K562 (cell line): Measurements from ENCODE around the gene APBA2. TPM values are rescaled to one million over a fixed set of nuclear protein-coding genes. Genes with fewer than 3 reads are reported as not detected.

Source experiments
- ATAC-seq: fragments of 200-7000 bp; cut with Tn5 transposase; 3 replicates; pipeline ENCODE4 v1.9.1; 2020; ENCODE audit warnings: moderate library complexity
- BruUV-seq: library from RNA; stranded (reverse); fragments of 400-500 nt; replicated peaks from 2 replicates; lab custom pipeline; 2021; lab: Mats Ljungman, UMichigan
- CTCF ChIA-PET: fragments of 300-600 bp; formaldehyde crosslinking; extraction: SDS; loops from one replicate; lab custom pipeline; 2021; ENCODE audit warnings: low intra/inter-chr PET ratio; lab: Yijun Ruan, JAX
- POLR2A ChIA-PET: fragments of 300-600, 350-650 bp; sonication (Branson Sonifier 250); formaldehyde crosslinking; extraction: SDS; loops from one replicate; lab custom pipeline; 2021; ENCODE audit warnings: antibody characterized with exemption, inconsistent platforms; lab: Yijun Ruan, JAX
- DNase-seq, 4 experiments: peaks; one replicate each; pipeline versions ENCODE4 v3.0.0 to v3.0.0-alpha.2; 2011 to 2018; ENCODE audit warnings: low spot score in 3 of 4, mixed read lengths in 3 of 4; ENCODE audit errors: extremely low read depth in 1 of 4
- FAIRE-seq: peaks from 2 replicates; lab custom pipeline; 2011; peaks lifted over from hg19 to GRCh38; lab: Jason Lieb, UNC
- H2AFZ ChIP-seq: 2 replicates; pipeline ENCODE4 v1.6.0; 2011; ENCODE audit warnings: low read depth, low read length, control low read depth, inconsistent platforms
- H3K27ac ChIP-seq: fragments of 200-600 bp; 3 replicates; pipeline ENCODE4 v1.8.0; 2011; ENCODE audit warnings: low read depth, mild to moderate bottlenecking, control low read depth, inconsistent platforms, low read length, moderate library complexity, mixed read lengths; ENCODE audit errors: extremely low read depth
- H3K27me3 ChIP-seq, 2 experiments: fragments of 300-600 bp in 1 of 2; 2 replicates in 1 of 2; 3 replicates in 1 of 2; pipeline versions ENCODE4 v1.6.0 to v1.8.0; 2011; ENCODE audit warnings: inconsistent platforms in 2 of 2, low read length in 2 of 2, mild to moderate bottlenecking in 1 of 2, mixed read lengths in 1 of 2, moderate library complexity in 1 of 2; ENCODE audit not compliant: control insufficient read depth in 2 of 2, insufficient read depth in 2 of 2
- H3K36me3 ChIP-seq: fragments of 300-600 bp; 3 replicates; pipeline ENCODE4 v1.8.0; 2011; ENCODE audit warnings: mild to moderate bottlenecking, low read length, inconsistent platforms; ENCODE audit not compliant: control insufficient read depth, insufficient read depth
- H3K4me1 ChIP-seq, 2 experiments: fragments of 200-600 bp in 1 of 2; replicated peaks in 1 of 2; 2 replicates in 1 of 2; 3 replicates in 1 of 2; pipeline versions ENCODE4 v1.5.1 to v1.8.0; 2011; ENCODE audit warnings: inconsistent platforms in 2 of 2, low read length in 2 of 2, mild to moderate bottlenecking in 1 of 2, mixed read lengths in 1 of 2, moderate library complexity in 1 of 2; ENCODE audit not compliant: control insufficient read depth in 2 of 2, insufficient read depth in 2 of 2
- H3K4me2 ChIP-seq: 2 replicates; pipeline ENCODE4 v1.6.1; 2011; ENCODE audit warnings: low read length, control low read depth, inconsistent platforms, mixed read lengths; ENCODE audit not compliant: insufficient read depth
- H3K4me3 ChIP-seq: fragments of 200-600 bp; sonication (generic), shearing (Covaris generic); 2 replicates; pipeline ENCODE4 v1.5.1; 2016; ENCODE audit warnings: control low read depth, inconsistent platforms
- H3K79me2 ChIP-seq: fragments of 200-600 bp; 3 replicates; pipeline ENCODE4 v1.8.0; 2011; ENCODE audit warnings: low read length, inconsistent platforms; ENCODE audit not compliant: control insufficient read depth, insufficient read depth
- H3K9ac ChIP-seq, 2 experiments: 2 replicates each; pipeline versions ENCODE4 v1.6.0 to v1.6.1; 2011; ENCODE audit warnings: low read depth in 2 of 2, low read length in 2 of 2, control low read depth in 1 of 2, inconsistent platforms in 1 of 2, mild to moderate bottlenecking in 1 of 2, mixed read lengths in 1 of 2; ENCODE audit not compliant: insufficient read depth in 1 of 2
- H3K9me1 ChIP-seq: one replicate; pipeline ENCODE4 v1.6.0; 2011; ENCODE audit warnings: inconsistent platforms, mild to moderate bottlenecking, low read length, moderate library complexity; ENCODE audit not compliant: control insufficient read depth, insufficient read depth
- H3K9me3 ChIP-seq: replicated peaks from 2 replicates; pipeline ENCODE4 v1.5.1; 2011; ENCODE audit warnings: low read depth, low read length, inconsistent platforms; ENCODE audit not compliant: control insufficient read depth, insufficient read depth
- H4K20me1 ChIP-seq: replicated peaks from 2 replicates; pipeline ENCODE4 v1.6.1; 2011; ENCODE audit warnings: low read length, inconsistent platforms, mixed read lengths; ENCODE audit not compliant: control insufficient read depth, insufficient read depth
- ARHGAP35 ChIP-seq: fragments of 450-650 bp; IDR thresholded peaks from 2 replicates; pipeline ENCODE4 v1.6.1; 2018; ENCODE audit not compliant: partially characterized antibody
- CC2D1A ChIP-seq: fragments of 450-650 bp; IDR thresholded peaks from 2 replicates; pipeline ENCODE4 v1.6.1; 2017; ENCODE audit warnings: mild to moderate bottlenecking
- DIDO1 ChIP-seq: fragments of 450-650 bp; IDR thresholded peaks from 2 replicates; pipeline ENCODE4 v1.6.1; 2016; ENCODE audit warnings: low read depth, missing biosample characterization, missing genetic modification characterization
- MEF2D ChIP-seq: conservative IDR thresholded peaks from 2 replicates; pipeline ENCODE4 v1.6.1; 2016; ENCODE audit warnings: low read depth, missing genetic modification characterization, missing compliant biosample characterization
- MYC ChIP-seq, 2 experiments: fragments of 250-450 bp in 1 of 2; sonication (Bioruptor Pico) in 1 of 2; IDR thresholded peaks; 2 replicates each; pipeline versions ENCODE4 v1.5.1 to v1.6.1; 2012 to 2021; ENCODE audit warnings: low read depth in 2 of 2, borderline replicate concordance in 1 of 2, improper control_type of control experiment in 1 of 2, low read length in 1 of 2, mild to moderate bottlenecking in 1 of 2, moderate library complexity in 1 of 2
- NFRKB ChIP-seq: fragments of 450-650 bp; IDR thresholded peaks from 2 replicates; pipeline ENCODE4 v1.6.1; 2016; ENCODE audit warnings: low read depth
- NR4A1 ChIP-seq, 2 experiments: fragments of 250-450 bp in 1 of 2; fragments of 450-650 bp in 1 of 2; sonication (Bioruptor Pico) in 1 of 2; IDR thresholded peaks; 2 replicates each; pipeline versions ENCODE4 v1.4.0 to v1.6.1; 2016 to 2020; ENCODE audit warnings: mild to moderate bottlenecking in 2 of 2, missing compliant biosample characterization in 1 of 2, missing genetic modification characterization in 1 of 2, moderate library complexity in 1 of 2
- SUPT5H ChIP-seq: fragments of 450-650 bp; IDR thresholded peaks from 2 replicates; pipeline ENCODE4 v1.6.1; 2016
- TAL1 ChIP-seq: fragments of 450-650 bp; IDR thresholded peaks from 2 replicates; pipeline ENCODE4 v1.6.1; 2016; ENCODE audit warnings: mild to moderate bottlenecking
- ZNF197 ChIP-seq: fragments of 200-800 bp; sonication (Bioruptor generic); IDR thresholded peaks from 2 replicates; pipeline ENCODE4 v1.6.1; 2016; ENCODE audit warnings: low read depth, missing genetic modification characterization, missing compliant biosample characterization
- ZNF384 ChIP-seq: IDR thresholded peaks from 2 replicates; pipeline ENCODE4 v1.6.1; 2012; ENCODE audit warnings: low read depth, low read length, improper control_type of control experiment
- ZNF583 ChIP-seq: fragments of 250-450 bp; sonication (Bioruptor Pico); IDR thresholded peaks from 2 replicates; pipeline ENCODE4 v1.4.0; 2020
- WGBS: fragments of 100-300 bp; shearing (Covaris generic); methylation state at CpG from one replicate; pipeline ENCODE4 v1.1.6; 2016; ENCODE audit warnings: low coverage, mixed read lengths; ENCODE audit not compliant: insufficient coverage; ENCODE audit errors: missing lambda C conversion rate; 5-methylcytosine and 5-hydroxymethylcytosine counted together
- in situ Hi-C: fragments of 300-500 bp; cut with MboI; formaldehyde crosslinking; loops from 4 replicates; pipeline ENCODE4 v1.15.0; 2018; ENCODE audit warnings: inconsistent platforms, mixed read lengths
- intact Hi-C: fragments of 100-400 bp; cut with micrococcal nuclease; formaldehyde crosslinking; loops from 2 replicates; pipeline ENCODE4 v1.14.2; 2022
- polyA plus RNA-seq, 8 experiments: library from polyadenylated mRNA; depleted of rRNA in 4 of 8; stranded (reverse) in 5 of 8; unstranded in 3 of 8; fragments of >200 nt; fragmentation: Nextera tagmentation in 2 of 8; fragmentation: Illumina TruSeq in 1 of 8; extraction: Ambion mirVana in 2 of 8; extraction: Trizol in 1 of 8; gene quantifications; 2 replicates each; pipeline versions ENCODE4 v1.2.1 to v1.2.3, GENCODE V29; 2011 to 2014; ENCODE audit warnings: inconsistent platforms in 1 of 8, missing spikeins in 1 of 8
- total RNA-seq, 7 experiments: library from RNA; depleted of rRNA in 6 of 7; stranded (reverse); fragments of >200 nt in 6 of 7; fragmentation: Illumina TruSeq in 2 of 7; extraction: Trizol in 2 of 7; gene quantifications; 2 replicates each; pipeline versions ENCODE4 v1.2.1 to v1.2.3, GENCODE V29; 2011 to 2021; ENCODE audit warnings: low replicate concordance in 1 of 7
- TF ChIP-seq, protein P1 (sequence below): fragments of 450-650 bp; formaldehyde crosslinking; IDR thresholded peaks from 2 replicates; pipeline ENCODE4 v1.4.0; 2020; ENCODE audit warnings: mild to moderate bottlenecking, mixed read lengths
- TF ChIP-seq, protein P2 (sequence below): fragments of 250-450 bp; sonication (Bioruptor Pico); IDR thresholded peaks from 2 replicates; pipeline ENCODE4 v1.5.0; 2020; ENCODE audit warnings: mild to moderate bottlenecking
- TF ChIP-seq, protein P3 (sequence below): fragments of 450-650 bp; formaldehyde crosslinking; IDR thresholded peaks from 2 replicates; pipeline ENCODE4 v1.4.0; 2020; ENCODE audit warnings: mild to moderate bottlenecking

APBA2 gene
- total and polyA plus RNA-seq, 9 of the 15 experiments (the other 6 are each of a cell fraction or from before 2014, with no cell fraction given): 0.24 to 40.9 (median 25.2) TPM

DNA sequence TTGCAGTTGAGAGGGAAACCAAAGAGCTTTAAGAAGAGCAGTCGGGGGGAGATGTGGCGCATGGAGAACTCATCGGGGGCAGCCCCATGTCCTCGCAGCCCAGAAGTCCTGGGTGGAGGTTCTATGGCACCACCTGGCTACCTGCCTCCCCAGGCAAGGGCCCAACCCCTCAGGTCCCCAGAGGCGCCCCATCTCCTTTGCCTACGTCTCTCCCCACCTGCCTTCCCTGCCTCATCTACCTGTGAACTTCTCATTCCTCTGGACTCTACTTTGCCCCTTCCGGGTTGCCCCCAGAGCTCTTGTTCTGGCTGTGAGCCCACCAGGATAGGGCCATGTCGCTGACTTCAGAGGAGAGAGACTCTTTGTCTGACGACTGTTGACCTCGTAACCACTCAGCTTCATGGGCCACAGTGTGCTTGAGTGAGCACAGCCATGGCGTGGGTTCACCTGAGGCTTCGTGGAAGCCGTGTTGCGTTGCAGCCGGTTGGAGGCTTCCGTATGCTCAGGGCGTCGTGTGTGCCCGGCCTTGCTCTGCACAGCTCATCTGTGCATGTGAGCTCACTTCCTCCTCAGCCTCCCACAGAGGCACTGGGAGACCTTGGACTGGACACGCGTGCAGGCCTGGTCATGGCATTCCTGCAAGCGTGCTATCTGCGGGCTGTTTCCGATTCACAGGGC is 13.4 kb downstream of the APBA2 start (continued):
- TF ChIP-seq, protein P1, sequence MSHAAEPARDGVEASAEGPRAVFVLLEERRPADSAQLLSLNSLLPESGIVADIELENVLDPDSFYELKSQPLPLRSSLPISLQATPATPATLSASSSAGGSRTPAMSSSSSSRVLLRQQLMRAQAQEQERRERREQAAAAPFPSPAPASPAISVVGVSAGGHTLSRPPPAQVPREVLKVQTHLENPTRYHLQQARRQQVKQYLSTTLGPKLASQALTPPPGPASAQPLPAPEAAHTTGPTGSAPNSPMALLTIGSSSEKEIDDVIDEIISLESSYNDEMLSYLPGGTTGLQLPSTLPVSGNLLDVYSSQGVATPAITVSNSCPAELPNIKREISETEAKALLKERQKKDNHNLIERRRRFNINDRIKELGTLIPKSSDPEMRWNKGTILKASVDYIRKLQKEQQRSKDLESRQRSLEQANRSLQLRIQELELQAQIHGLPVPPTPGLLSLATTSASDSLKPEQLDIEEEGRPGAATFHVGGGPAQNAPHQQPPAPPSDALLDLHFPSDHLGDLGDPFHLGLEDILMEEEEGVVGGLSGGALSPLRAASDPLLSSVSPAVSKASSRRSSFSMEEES (CRISPR knock-in tag): no peak
- TF ChIP-seq, protein P2, sequence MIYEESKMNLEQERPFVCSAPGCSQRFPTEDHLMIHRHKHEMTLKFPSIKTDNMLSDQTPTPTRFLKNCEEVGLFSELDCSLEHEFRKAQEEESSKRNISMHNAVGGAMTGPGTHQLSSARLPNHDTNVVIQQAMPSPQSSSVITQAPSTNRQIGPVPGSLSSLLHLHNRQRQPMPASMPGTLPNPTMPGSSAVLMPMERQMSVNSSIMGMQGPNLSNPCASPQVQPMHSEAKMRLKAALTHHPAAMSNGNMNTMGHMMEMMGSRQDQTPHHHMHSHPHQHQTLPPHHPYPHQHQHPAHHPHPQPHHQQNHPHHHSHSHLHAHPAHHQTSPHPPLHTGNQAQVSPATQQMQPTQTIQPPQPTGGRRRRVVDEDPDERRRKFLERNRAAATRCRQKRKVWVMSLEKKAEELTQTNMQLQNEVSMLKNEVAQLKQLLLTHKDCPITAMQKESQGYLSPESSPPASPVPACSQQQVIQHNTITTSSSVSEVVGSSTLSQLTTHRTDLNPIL (CRISPR knock-in tag): no peak
- no peak for TF ChIP-seq ZNF197 (CRISPR knock-in tag)

DNA sequence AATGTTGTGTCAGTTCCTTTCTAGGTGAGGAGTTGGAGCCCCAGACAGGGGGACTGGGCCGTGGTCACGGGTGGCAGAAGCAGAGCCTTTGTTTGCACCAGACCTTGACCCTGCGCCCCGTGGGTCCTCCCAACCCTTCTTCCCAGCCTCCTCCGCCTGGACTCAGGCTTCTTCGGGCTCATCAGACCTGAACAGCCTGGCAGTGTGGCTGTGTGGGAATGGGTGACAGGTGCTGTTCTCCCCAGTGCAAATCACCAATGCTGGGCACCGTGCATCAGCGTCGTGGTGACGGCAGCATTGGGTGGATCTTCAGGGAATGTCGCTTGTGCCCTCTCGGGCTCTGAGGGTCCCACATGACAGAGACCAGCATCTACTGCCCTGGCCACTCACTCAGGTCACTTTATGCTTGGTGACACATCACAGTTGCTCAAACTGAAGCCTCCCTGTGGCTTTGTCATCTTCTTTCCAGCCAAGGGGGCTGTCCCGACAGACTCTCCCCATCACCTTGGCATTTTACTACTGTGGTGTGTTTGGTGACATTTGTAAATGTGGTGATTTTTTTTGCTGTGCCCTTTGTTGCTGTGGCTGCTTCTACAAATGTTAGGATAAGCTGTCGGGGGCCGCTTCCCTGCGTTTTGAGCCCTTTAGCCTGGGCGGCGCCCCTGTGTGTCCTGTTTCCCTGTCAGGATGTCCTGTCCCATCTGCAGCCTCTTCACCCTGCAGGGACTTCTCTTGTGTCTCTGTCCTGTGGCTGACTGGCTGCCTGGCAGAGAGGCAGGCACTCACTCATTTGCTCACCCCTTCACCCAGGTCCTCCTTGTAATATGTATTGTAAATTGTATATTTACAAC is 14.5 kb downstream of the APBA2 start:
- BruUV-seq: no TSS peak
- H3K4me2 ChIP-seq: no peak overlapping the region
- peaks cover 91% of the 10 kb centered on the region for H3K79me2 ChIP-seq
- intact Hi-C loops: no loop called here
- in situ Hi-C loops: no loop called here
- POLR2A ChIA-PET: interaction anchor here (0.6 to 2.8 kb wide), 2 partner anchors 13 to 33 kb away, joined by 3 to 14 read pairs; no protein-coding TSS in a partner anchor
- H3K9me3 ChIP-seq: no peaks in the 10 kb centered on the region
- FAIRE-seq (no peak), DNase-seq (no peak), ATAC-seq (no peak)
- no peak overlapping the region for H3K4me3 ChIP-seq
- peaks cover 48 to 58% of the 10 kb centered on the region in 2 experiments for H3K4me1 ChIP-seq
- no peak overlapping the region for H3K9ac ChIP-seq
- WGBS: 80% methylated on average over 16 of the region's 18 CpGs
- H3K9me1 ChIP-seq: peaks cover 3% of the 10 kb centered on the region
- CTCF ChIA-PET: no interaction called here
- H3K36me3 ChIP-seq: no peaks in the 10 kb centered on the region; the same call in 2 of the 3 replicates
- no peak overlapping the region for H3K27ac ChIP-seq
- no peaks in the 10 kb centered on the region for H3K27me3 ChIP-seq
- H2AFZ ChIP-seq: no peak overlapping the region
- no peaks in the 10 kb centered on the region; the same call in 1 of the 2 replicates for H4K20me1 ChIP-seq
- no peak for TF ChIP-seq SUPT5H
- no peak for TF ChIP-seq DIDO1 (tag)
- TF ChIP-seq ZNF384: no peak
- no peak for TF ChIP-seq MEF2D
- TF ChIP-seq MYC (IDR thresholded peaks at IDR 0.05; ENCODE audit: low read depth, low read length): no peak
- no peak for TF ChIP-seq MYC (CRISPR knock-in tag; IDR thresholded peaks at IDR 0.05; ENCODE audit: borderline replicate concordance, low read depth)
- no peak for TF ChIP-seq TAL1
- TF ChIP-seq, protein P3, sequence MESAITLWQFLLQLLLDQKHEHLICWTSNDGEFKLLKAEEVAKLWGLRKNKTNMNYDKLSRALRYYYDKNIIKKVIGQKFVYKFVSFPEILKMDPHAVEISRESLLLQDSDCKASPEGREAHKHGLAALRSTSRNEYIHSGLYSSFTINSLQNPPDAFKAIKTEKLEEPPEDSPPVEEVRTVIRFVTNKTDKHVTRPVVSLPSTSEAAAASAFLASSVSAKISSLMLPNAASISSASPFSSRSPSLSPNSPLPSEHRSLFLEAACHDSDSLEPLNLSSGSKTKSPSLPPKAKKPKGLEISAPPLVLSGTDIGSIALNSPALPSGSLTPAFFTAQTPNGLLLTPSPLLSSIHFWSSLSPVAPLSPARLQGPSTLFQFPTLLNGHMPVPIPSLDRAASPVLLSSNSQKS (CRISPR knock-in tag): no peak
- TF ChIP-seq NFRKB: no peak
- no peak for TF ChIP-seq ARHGAP35
- TF ChIP-seq CC2D1A: no peak
- no peak for TF ChIP-seq NR4A1 (CRISPR knock-in tag; IDR thresholded peaks at IDR 0.05)
- no peak for TF ChIP-seq NR4A1 (tag; IDR thresholded peaks at IDR 0.05)
- no peak for TF ChIP-seq ZNF583 (CRISPR knock-in tag)
